Activated T-cell treated with anti-CD3 and anti-CD28 coated beads for 4 hours (primary cell): ENCODE measurements around the gene SYT11.
"Not testable (repeated sequence)": the region's sequence is repeated elsewhere in the genome, so short reads cannot be mapped to it uniquely, and the experiment has no call there.

ENCODE experiments used
- DNase-seq: peaks from one replicate; pipeline ENCODE4 v3.0.0-alpha.2; 2020

Gene SYT11

GRCh38 chr1:155859234-155859829, at the start of gene SYT11:
TSS of gene SYT11 (plus strand) at chr1:155859567. CDS start at chr1:155859762, 195 bp downstream.
- DNase-seq, result peak; percentile 92

GRCh38 chr1:155812878-155813277, 46.5 kb upstream of the SYT11 start:
- DNase-seq, result no peak

GRCh38 chr1:155813672-155814071, 45.7 kb upstream of the SYT11 start:
- no peak for DNase-seq

GRCh38 chr1:155816351-155816750, 43.0 kb upstream of the SYT11 start:
- no peak for DNase-seq

- DNase-seq, result no peak
Measured at GRCh38 chr1:155827450-155827849, 31.9 kb upstream of the SYT11 start.

- no peak for DNase-seq
Measured at GRCh38 chr1:155831279-155831976, 27.9 kb upstream of the SYT11 start.

- no peak for DNase-seq
Measured at GRCh38 chr1:155833665-155834295, 25.6 kb upstream of the SYT11 start.

- DNase-seq, result no peak
Measured at GRCh38 chr1:155834296-155834926, 25.0 kb upstream of the SYT11 start.

- DNase-seq, result not testable (repeated sequence)
Measured at GRCh38 chr1:155834927-155835399, 24.4 kb upstream of the SYT11 start.

- no peak for DNase-seq
Measured at GRCh38 chr1:155835548-155835947, 23.8 kb upstream of the SYT11 start.

- no peak for DNase-seq
Measured at GRCh38 chr1:155840386-155840785, 19.0 kb upstream of the SYT11 start.

GRCh38 chr1:155844860-155845421, 14.4 kb upstream of the SYT11 start:
- DNase-seq, result no peak

- no peak for DNase-seq
Measured at GRCh38 chr1:155847823-155848529, 11.4 kb upstream of the SYT11 start.

- DNase-seq, result no peak
Measured at GRCh38 chr1:155850345-155850744, 9.0 kb upstream of the SYT11 start.

GRCh38 chr1:155856257-155856974, 3.0 kb upstream of the SYT11 start:
- no peak for DNase-seq

GRCh38 chr1:155856975-155857930, 2.1 kb upstream of the SYT11 start, which contains the start of gene GON4L:
TSS of gene GON4L (minus strand) at chr1:155857214. CDS start at chr1:155853780, 3,434 bp downstream.
- peak; percentile 82 for DNase-seq

- no peak for DNase-seq
Measured at GRCh38 chr1:155858800-155859233, 550 bp upstream of the SYT11 start.

GRCh38 chr1:155859881-155860871, 809 bp downstream of the SYT11 start:
- DNase-seq, result peak; percentile 29

GRCh38 chr1:155860970-155861510, 1.7 kb downstream of the SYT11 start:
- DNase-seq, result no peak
